Vagina (tissue), 2 donors: ENCODE results near the gene ZNF385C. TPM values are rescaled to one million over a fixed set of nuclear protein-coding genes. Genes with fewer than 3 reads are reported as not detected.

Experiments
- DNase-seq, 2 donors: peaks; one replicate each; pipeline ENCODE4 v3.0.0-alpha.2; 2017; ENCODE audit errors: extremely low spot score in 2 of 2
- H3K27ac ChIP-seq: fragments of 200-600 bp; sonication (generic); one replicate; pipeline ENCODE4 v1.5.1; 2019
- H3K27me3 ChIP-seq: fragments of 200-600 bp; sonication (generic); one replicate; pipeline ENCODE4 v1.5.1; 2019
- H3K36me3 ChIP-seq, 2 donors: fragments of 200-600 bp; sonication (generic); one replicate each; pipeline ENCODE4 v1.5.1; 2017 to 2019
- H3K4me1 ChIP-seq: fragments of 200-600 bp; sonication (generic); one replicate; pipeline ENCODE4 v1.5.1; 2019
- H3K4me3 ChIP-seq, 2 donors: fragments of 200-600 bp; sonication (generic); 1 replicate in 1 of 2; 2 replicates in 1 of 2; pipeline ENCODE4 v1.5.1; 2016 to 2019
- H3K9me3 ChIP-seq: fragments of 200-600 bp; sonication (generic); one replicate; pipeline ENCODE4 v1.5.1; 2019
- POLR2A ChIP-seq, 2 donors: fragments of 450-650 bp; IDR thresholded peaks; one replicate each; pipeline ENCODE4 v1.6.1; 2017; ENCODE audit warnings: antibody characterized with exemption in 2 of 2, mild to moderate bottlenecking in 2 of 2, moderate library complexity in 2 of 2
- POLR2AphosphoS5 ChIP-seq, 2 donors: sonication (generic); formaldehyde crosslinking; IDR thresholded peaks; one replicate each; pipeline ENCODE4 v1.9.0; 2017; ENCODE audit warnings: antibody characterized with exemption in 2 of 2, mild to moderate bottlenecking in 2 of 2, low read depth in 1 of 2; ENCODE audit not compliant: insufficient read depth in 1 of 2
- intact Hi-C: fragments of 100-400 bp; cut with DNase I; formaldehyde crosslinking; loops from one replicate; pipeline ENCODE4 v1.15.1; 2023
- total RNA-seq: library from RNA; depleted of rRNA; stranded (reverse); fragments of >200 nt; gene quantifications from one replicate; pipeline ENCODE4 v1.2.3, GENCODE V29; 2016
- TF ChIP-seq, protein P1 (sequence below), 3 experiments: fragments of 450-650 bp in 2 of 3; fragments of 200-600 bp in 1 of 3; sonication (generic) in 1 of 3; IDR thresholded peaks; one replicate each; pipeline ENCODE4 v1.5.1; 2017 to 2019; ENCODE audit warnings: antibody characterized with exemption in 3 of 3, mild to moderate bottlenecking in 2 of 3, moderate library complexity in 2 of 3

ZNF385C gene
- total RNA-seq, 1 donor from 2014 or later: 0.49 TPM

- TF ChIP-seq POLR2A (IDR thresholded peaks at IDR 0.05) (no peak), POLR2AphosphoS5 (IDR thresholded peaks at IDR 0.05; ENCODE audit: insufficient read depth in 1 of 2, low read depth in 1 of 2) (no peak)
- TF ChIP-seq, protein P1, sequence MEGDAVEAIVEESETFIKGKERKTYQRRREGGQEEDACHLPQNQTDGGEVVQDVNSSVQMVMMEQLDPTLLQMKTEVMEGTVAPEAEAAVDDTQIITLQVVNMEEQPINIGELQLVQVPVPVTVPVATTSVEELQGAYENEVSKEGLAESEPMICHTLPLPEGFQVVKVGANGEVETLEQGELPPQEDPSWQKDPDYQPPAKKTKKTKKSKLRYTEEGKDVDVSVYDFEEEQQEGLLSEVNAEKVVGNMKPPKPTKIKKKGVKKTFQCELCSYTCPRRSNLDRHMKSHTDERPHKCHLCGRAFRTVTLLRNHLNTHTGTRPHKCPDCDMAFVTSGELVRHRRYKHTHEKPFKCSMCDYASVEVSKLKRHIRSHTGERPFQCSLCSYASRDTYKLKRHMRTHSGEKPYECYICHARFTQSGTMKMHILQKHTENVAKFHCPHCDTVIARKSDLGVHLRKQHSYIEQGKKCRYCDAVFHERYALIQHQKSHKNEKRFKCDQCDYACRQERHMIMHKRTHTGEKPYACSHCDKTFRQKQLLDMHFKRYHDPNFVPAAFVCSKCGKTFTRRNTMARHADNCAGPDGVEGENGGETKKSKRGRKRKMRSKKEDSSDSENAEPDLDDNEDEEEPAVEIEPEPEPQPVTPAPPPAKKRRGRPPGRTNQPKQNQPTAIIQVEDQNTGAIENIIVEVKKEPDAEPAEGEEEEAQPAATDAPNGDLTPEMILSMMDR (IDR thresholded peaks at IDR 0.05): no peak
- DNase-seq: no peak
- Histone ChIP-seq H3K27me3 (no peaks in the 10 kb centered on the region), H3K36me3 (peaks cover 0 to 53% of the 10 kb centered on the region in 2 donors), H3K4me1 (peaks cover 45% of the 10 kb centered on the region), H3K9me3 (no peaks in the 10 kb centered on the region), H3K4me3 (no peak overlapping the region), H3K27ac (peak overlapping the region; percentile 22)
- intact Hi-C loops: no loop called here
These were observed 32.1 kb upstream of the ZNF385C start for GRCh38 chr17:42130310-42130936.

DNA sequence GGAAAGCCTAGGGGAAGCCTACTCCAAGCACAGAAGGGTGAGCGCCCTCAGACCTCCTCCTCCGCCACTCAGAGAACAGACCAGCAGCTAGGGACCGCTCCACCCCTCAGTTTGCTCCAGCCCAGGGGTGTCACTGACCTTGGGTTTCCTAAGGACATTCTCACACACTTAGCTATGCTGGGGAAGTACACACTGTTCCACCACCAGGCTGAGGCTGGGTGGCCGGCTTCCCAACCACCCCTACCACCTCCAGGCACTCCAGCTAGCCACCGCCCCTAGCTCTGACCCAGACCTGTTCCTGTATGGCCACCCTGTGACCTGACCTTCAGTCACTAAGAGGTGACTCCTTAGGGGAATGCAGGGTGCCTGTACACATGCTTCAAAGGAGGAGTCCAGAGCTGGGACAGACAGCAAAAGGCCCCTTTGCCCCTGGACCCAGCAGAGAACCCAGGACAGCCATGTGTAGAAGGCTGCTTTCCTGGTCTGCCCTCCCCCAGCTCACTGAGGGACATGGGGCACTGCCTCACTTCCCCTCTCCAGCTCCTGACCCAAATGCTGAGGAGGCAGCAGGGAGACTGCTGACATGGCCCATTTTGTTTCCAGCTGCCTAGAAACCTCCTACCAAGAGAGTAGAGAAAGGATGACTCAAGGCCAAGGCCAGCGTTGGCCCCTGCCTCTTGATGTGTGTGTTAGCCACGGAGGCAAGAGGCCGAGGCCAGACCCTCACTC is 31.0 kb upstream of the ZNF385C start:
- Histone ChIP-seq H3K4me3 (no peak overlapping the region), H3K27me3 (no peaks in the 10 kb centered on the region), H3K9me3 (no peaks in the 10 kb centered on the region), H3K4me1 (peaks cover 42% of the 10 kb centered on the region), H3K36me3 (peaks cover 0 to 57% of the 10 kb centered on the region in 2 donors), H3K27ac (peak overlapping the region; percentile 22)
- TF ChIP-seq POLR2AphosphoS5 (IDR thresholded peaks at IDR 0.05; ENCODE audit: insufficient read depth in 1 of 2, low read depth in 1 of 2): peak; percentile 12 to 45
- no peak for TF ChIP-seq POLR2A (IDR thresholded peaks at IDR 0.05)
- TF ChIP-seq, protein P1 (IDR thresholded peaks at IDR 0.05): no peak
- DNase-seq: no peak
- intact Hi-C loops: no loop called here

- H3K36me3 ChIP-seq: peaks cover 0 to 57% of the 10 kb centered on the region in 2 donors
- H3K4me1 ChIP-seq: peaks cover 23% of the 10 kb centered on the region
- intact Hi-C loops: no loop called here
These were observed 29.1 kb upstream of the ZNF385C start for GRCh38 chr17:42127414-42127813.

GRCh38 chr17:42126836-42127235 is 28.6 kb upstream of the ZNF385C start:
- peaks cover 23% of the 10 kb centered on the region for H3K4me1 ChIP-seq
- intact Hi-C loops: no loop called here
- no peak for DNase-seq
- TF ChIP-seq POLR2AphosphoS5 (IDR thresholded peaks at IDR 0.05; ENCODE audit: insufficient read depth in 1 of 2, low read depth in 1 of 2) (no peak), POLR2A (IDR thresholded peaks at IDR 0.05) (no peak)
- H3K27me3 ChIP-seq: no peaks in the 10 kb centered on the region
- no peak overlapping the region for H3K27ac ChIP-seq
- H3K4me3 ChIP-seq: no peak overlapping the region
- H3K9me3 ChIP-seq: no peaks in the 10 kb centered on the region
- H3K36me3 ChIP-seq: peaks cover 0 to 57% of the 10 kb centered on the region in 2 donors

More at GRCh38 chr17:42127414-42127813, 29.1 kb upstream of the ZNF385C start:
- Histone ChIP-seq H3K9me3 (no peaks in the 10 kb centered on the region), H3K27me3 (no peaks in the 10 kb centered on the region), H3K27ac (no peak overlapping the region), H3K4me3 (no peak overlapping the region)
- TF ChIP-seq, protein P1 (IDR thresholded peaks at IDR 0.05): no peak
- TF ChIP-seq POLR2A (IDR thresholded peaks at IDR 0.05) (no peak), POLR2AphosphoS5 (IDR thresholded peaks at IDR 0.05; ENCODE audit: insufficient read depth in 1 of 2, low read depth in 1 of 2) (no peak)
- DNase-seq: no peak

DNA sequence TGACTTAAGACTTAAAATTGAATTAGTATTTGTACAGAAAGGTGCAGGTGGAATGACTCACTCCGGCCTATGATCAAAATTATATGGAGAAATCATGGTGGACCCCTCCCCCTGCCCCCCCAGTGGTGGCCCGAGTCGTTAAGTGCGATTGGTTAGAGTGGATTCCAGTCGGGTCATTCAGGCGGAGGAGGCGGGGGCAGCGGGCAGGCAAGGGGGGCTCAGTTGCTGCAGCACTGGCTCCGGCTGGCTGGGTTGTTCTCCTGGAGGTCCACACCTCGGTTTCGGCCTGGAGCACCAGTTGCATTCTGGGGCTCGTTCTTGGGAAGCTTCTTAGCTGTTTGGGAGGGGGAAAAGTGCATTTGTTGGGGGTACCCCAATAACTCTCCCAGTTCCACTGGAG is 27.3 kb upstream of the ZNF385C start:
- Histone ChIP-seq H3K27ac (no peak overlapping the region), H3K27me3 (no peaks in the 10 kb centered on the region), H3K36me3 (peaks cover 0 to 54% of the 10 kb centered on the region in 2 donors), H3K4me1 (peaks cover 20% of the 10 kb centered on the region), H3K4me3 (no peak overlapping the region), H3K9me3 (no peaks in the 10 kb centered on the region)
- DNase-seq: no peak
- intact Hi-C loops: no loop called here
- TF ChIP-seq, protein P1 (IDR thresholded peaks at IDR 0.05): no peak
- TF ChIP-seq POLR2AphosphoS5 (IDR thresholded peaks at IDR 0.05; ENCODE audit: insufficient read depth in 1 of 2, low read depth in 1 of 2) (no peak), POLR2A (IDR thresholded peaks at IDR 0.05) (no peak)
